PC-9 (cell line): ENCODE measurements around the gene GLS. TPM values are rescaled to one million over a fixed set of nuclear protein-coding genes. Genes with fewer than 3 reads are reported as not detected.

Source experiments
- BruUV-seq: library from RNA; stranded (reverse); fragments of 400-500 nt; replicated peaks from 2 replicates; lab custom pipeline; 2021; lab: Mats Ljungman, UMichigan
- CTCF ChIA-PET: fragments of 300-600 bp; sonication (Branson Sonifier 250); formaldehyde crosslinking; loops from one replicate; lab custom pipeline; 2022; ENCODE audit warnings: antibody characterized with exemption; lab: Charles Lee
- POLR2A ChIA-PET: fragments of 300-600 bp; sonication (Branson Sonifier 250); formaldehyde crosslinking; loops from one replicate; lab custom pipeline; 2022; ENCODE audit warnings: antibody characterized with exemption; ENCODE audit not compliant: unreplicated experiment; lab: Charles Lee
- DNase-seq, 2 experiments: peaks; one replicate each; pipeline versions ENCODE4 v3.0.0 to v3.0.0-alpha.2; 2015 to 2022; ENCODE audit warnings: mixed read lengths in 1 of 2
- H2AFZ ChIP-seq: fragments of 200-600 bp; sonication (generic); 2 replicates; pipeline ENCODE4 v1.8.1; 2017; ENCODE audit warnings: antibody characterized with exemption
- H3F3A ChIP-seq: fragments of 200-600 bp; sonication (generic); 2 replicates; pipeline ENCODE4 v1.8.1; 2017; ENCODE audit warnings: antibody characterized with exemption, mild to moderate bottlenecking, low read depth; ENCODE audit not compliant: insufficient read depth
- H3K27ac ChIP-seq: fragments of 200-600 bp; sonication (generic); 2 replicates; pipeline ENCODE4 v1.6.1; 2016; ENCODE audit warnings: mixed run types
- H3K27me3 ChIP-seq: fragments of 200-600 bp; sonication (generic); 2 replicates; pipeline ENCODE4 v1.6.1; 2016; ENCODE audit warnings: low read depth, mixed run types; ENCODE audit not compliant: insufficient read depth
- H3K36me3 ChIP-seq: fragments of 200-600 bp; sonication (generic); 2 replicates; pipeline ENCODE4 v1.6.1; 2016; ENCODE audit warnings: low read depth, mixed run types
- H3K4me1 ChIP-seq: fragments of 200-600 bp; sonication (generic); replicated peaks from 2 replicates; pipeline ENCODE4 v1.6.1; 2016; ENCODE audit warnings: mixed run types; ENCODE audit not compliant: insufficient read depth
- H3K4me2 ChIP-seq: fragments of 200-600 bp; sonication (generic); 2 replicates; pipeline ENCODE4 v1.6.1; 2017; ENCODE audit warnings: mixed run types
- H3K4me3 ChIP-seq: fragments of 200-600 bp; sonication (generic); 2 replicates; pipeline ENCODE4 v1.6.1; 2016; ENCODE audit warnings: mixed run types
- H3K79me2 ChIP-seq: fragments of 200-600 bp; sonication (generic); 2 replicates; pipeline ENCODE4 v1.6.1; 2017; ENCODE audit warnings: low read depth, mixed run types
- H3K9me2 ChIP-seq: fragments of 200-600 bp; sonication (generic); 2 replicates; pipeline ENCODE4 v1.8.1; 2017; ENCODE audit warnings: mild to moderate bottlenecking; ENCODE audit not compliant: insufficient read depth
- H3K9me3 ChIP-seq: fragments of 200-600 bp; sonication (generic); 2 replicates; pipeline ENCODE4 v1.8.1; 2016; ENCODE audit warnings: low read depth; ENCODE audit not compliant: insufficient read depth
- H4K20me1 ChIP-seq: fragments of 200-600 bp; sonication (generic); 2 replicates; pipeline ENCODE4 v1.8.1; 2017; ENCODE audit not compliant: insufficient read depth
- EZH2 ChIP-seq: fragments of 200-600 bp; sonication (generic); IDR thresholded peaks from 2 replicates; pipeline ENCODE4 v1.8.0; 2017; ENCODE audit warnings: antibody characterized with exemption, low read depth
- intact Hi-C: fragments of 100-400 bp; cut with micrococcal nuclease; formaldehyde crosslinking; loops from one replicate; pipeline ENCODE4 v1.10.0; 2022; ENCODE audit not compliant: unreplicated experiment
- total RNA-seq: library from RNA; stranded (reverse); gene quantifications from 2 replicates; pipeline ENCODE4 v1.2.3, GENCODE V29; 2021
- TF ChIP-seq, protein P1 (sequence below): fragments of 200-600 bp; sonication (generic); conservative IDR thresholded peaks from 2 replicates; pipeline ENCODE4 v1.6.1; 2017; ENCODE audit warnings: mixed run types, antibody characterized with exemption, mild to moderate bottlenecking, moderate library complexity

Gene GLS
- total RNA-seq, 1 experiment from 2014 or later, result 68.5 TPM

DNA sequence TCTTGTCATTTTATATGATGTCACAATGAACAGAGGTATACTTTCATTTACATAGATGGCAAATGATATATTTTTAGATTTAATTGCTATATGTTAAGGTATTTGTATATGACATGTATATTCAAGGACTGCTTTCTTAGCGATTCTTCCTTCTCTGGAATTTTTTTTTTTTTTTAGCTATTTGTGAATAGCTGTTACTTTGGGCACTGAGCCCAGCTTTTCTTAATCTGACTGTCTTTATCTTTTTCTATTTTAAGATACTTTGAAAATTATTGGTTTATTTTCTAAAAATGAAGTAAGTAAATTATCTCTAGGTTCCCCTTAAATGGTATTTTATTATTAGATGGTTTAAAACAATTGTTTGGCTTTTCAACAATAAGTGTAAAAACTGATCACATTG lies 4.0 kb upstream of the GLS start:
- Histone ChIP-seq H3K4me1 (peaks cover 5% of the 10 kb centered on the region; the same call in 1 of the 2 replicates), H3K9me2 (no peaks in the 10 kb centered on the region), H3F3A (no peaks in the 10 kb centered on the region; the same call in 1 of the 2 replicates), H3K27me3 (no peaks in the 10 kb centered on the region), H3K36me3 (no peaks in the 10 kb centered on the region), H3K27ac (no peak overlapping the region), H3K79me2 (peaks cover 6% of the 10 kb centered on the region), H3K9me3 (no peaks in the 10 kb centered on the region), H4K20me1 (no peaks in the 10 kb centered on the region), H2AFZ (no peak overlapping the region), H3K4me2 (no peak overlapping the region), H3K4me3 (no peak overlapping the region)
- ChIA-PET POLR2A (no interaction called here), CTCF (no interaction called here)
- DNase-seq, result no peak
- BruUV-seq, result no TSS peak
- intact Hi-C loops, result no loop called here
- TF ChIP-seq EZH2, result no peak
- TF ChIP-seq, protein P1, sequence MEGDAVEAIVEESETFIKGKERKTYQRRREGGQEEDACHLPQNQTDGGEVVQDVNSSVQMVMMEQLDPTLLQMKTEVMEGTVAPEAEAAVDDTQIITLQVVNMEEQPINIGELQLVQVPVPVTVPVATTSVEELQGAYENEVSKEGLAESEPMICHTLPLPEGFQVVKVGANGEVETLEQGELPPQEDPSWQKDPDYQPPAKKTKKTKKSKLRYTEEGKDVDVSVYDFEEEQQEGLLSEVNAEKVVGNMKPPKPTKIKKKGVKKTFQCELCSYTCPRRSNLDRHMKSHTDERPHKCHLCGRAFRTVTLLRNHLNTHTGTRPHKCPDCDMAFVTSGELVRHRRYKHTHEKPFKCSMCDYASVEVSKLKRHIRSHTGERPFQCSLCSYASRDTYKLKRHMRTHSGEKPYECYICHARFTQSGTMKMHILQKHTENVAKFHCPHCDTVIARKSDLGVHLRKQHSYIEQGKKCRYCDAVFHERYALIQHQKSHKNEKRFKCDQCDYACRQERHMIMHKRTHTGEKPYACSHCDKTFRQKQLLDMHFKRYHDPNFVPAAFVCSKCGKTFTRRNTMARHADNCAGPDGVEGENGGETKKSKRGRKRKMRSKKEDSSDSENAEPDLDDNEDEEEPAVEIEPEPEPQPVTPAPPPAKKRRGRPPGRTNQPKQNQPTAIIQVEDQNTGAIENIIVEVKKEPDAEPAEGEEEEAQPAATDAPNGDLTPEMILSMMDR, result no peak

DNA sequence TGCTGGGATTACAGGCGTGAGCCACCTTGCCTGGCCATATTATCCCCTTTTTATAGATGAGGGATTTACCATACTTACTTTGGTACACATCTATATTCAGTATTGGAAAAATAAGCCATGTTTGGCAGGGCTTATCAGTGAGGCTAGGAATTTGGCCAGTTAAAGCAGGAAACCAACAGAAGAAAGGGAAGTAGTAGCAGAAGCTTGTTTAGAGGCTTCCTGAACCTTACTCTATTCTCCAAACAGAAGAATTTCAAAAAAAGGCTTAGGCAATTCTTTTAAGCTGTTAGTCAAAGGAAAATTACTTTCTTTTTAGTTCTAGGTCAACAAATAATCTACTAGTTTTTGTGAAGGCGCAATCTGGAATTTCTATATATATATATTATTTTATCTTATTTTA lies 3.2 kb upstream of the GLS start:
- BruUV-seq, result no TSS peak
- Histone ChIP-seq H3F3A (peaks cover 2% of the 10 kb centered on the region; the same call in 1 of the 2 replicates), H3K4me3 (no peak overlapping the region), H3K9me2 (no peaks in the 10 kb centered on the region), H3K9me3 (no peaks in the 10 kb centered on the region), H2AFZ (no peak overlapping the region), H3K4me1 (peaks cover 5% of the 10 kb centered on the region; the same call in 1 of the 2 replicates), H3K27me3 (no peaks in the 10 kb centered on the region), H3K36me3 (no peaks in the 10 kb centered on the region), H4K20me1 (peaks cover 2% of the 10 kb centered on the region; the same call in 1 of the 2 replicates), H3K27ac (no peak overlapping the region), H3K79me2 (peaks cover 14% of the 10 kb centered on the region), H3K4me2 (no peak overlapping the region)
- ChIA-PET POLR2A (interaction anchor here (0.5 kb wide), 1 partner anchor 1374 kb away, joined by 3 read pairs; no protein-coding TSS in a partner anchor), CTCF (no interaction called here)
- intact Hi-C loops, result no loop called here
- DNase-seq, result no peak
- TF ChIP-seq, protein P1, result no peak

DNA sequence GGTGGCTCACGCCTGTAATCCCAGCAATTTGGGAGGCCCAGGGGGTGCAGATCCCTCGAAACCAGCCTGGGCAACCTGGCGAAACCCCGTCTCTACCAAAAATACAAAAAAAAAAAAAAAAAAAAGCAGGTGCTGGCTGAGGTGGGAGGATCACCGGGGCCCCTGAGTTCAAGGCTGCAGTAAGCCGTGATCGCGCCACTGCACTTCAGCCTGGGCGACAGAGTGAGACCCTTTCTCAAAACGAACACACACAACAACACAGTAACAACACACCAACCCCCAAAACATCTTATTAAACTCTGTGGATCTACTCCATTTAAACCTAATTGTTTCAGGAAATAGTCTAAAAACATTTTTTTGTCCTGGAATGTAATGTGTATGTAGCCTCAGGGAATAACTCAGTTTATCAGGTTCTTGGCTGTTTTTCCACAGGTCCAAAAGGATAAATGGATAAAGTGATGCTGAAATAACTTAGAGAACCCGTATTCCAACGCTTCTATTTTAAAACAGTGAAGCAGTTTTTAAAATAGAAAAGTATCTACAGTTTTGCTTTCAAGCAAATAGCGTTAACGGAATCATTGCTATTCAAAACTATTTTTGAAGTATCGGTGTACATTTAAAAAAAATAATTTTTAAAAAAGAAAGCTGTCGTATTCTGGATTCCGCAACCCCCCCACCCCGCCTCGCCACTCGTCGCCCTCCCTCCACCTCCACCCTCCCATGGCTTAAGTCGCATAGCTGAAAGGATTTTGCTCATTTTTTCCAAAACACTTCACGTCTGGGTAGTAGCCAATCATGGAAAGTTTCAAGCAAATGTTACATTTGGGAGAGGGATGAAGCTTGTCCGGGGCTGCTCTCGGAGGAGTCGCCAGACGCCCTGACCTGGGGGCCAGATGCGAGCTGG lies 895 bp upstream of the GLS start:
- H3K4me3 ChIP-seq, result peak overlapping the region; percentile 93; the same call in 1 of the 2 replicates
- peak overlapping the region; percentile 67 for H3K27ac ChIP-seq
- H3K4me1 ChIP-seq, result peaks cover 23% of the 10 kb centered on the region
- CTCF ChIA-PET, result no interaction called here
- no peak for DNase-seq
- no peaks in the 10 kb centered on the region for H3K27me3 ChIP-seq
- POLR2A ChIA-PET, result interaction anchor here (0.5 to 1.1 kb wide), 2 partner anchors 20 to 80 kb away, joined by 4 to 12 read pairs; no protein-coding TSS in a partner anchor
- BruUV-seq, result TSS peak; percentile 56
- TF ChIP-seq, protein P1, result no peak
- no peak for TF ChIP-seq EZH2
- peak overlapping the region; percentile 90 for H2AFZ ChIP-seq
- H3F3A ChIP-seq, result peaks cover 6% of the 10 kb centered on the region; the same call in 1 of the 2 replicates
- intact Hi-C loops, result loop anchor here (1.0 to 2.0 kb wide), 2 partner anchors 41 to 101 kb away; no protein-coding TSS in a partner anchor
- H3K36me3 ChIP-seq, result no peaks in the 10 kb centered on the region; the same call in none of the 2 replicates
- H4K20me1 ChIP-seq, result peaks cover 13% of the 10 kb centered on the region
- no peaks in the 10 kb centered on the region for H3K9me2 ChIP-seq
- peaks cover 36% of the 10 kb centered on the region for H3K79me2 ChIP-seq
- H3K4me2 ChIP-seq, result peak overlapping the region; percentile 90
- no peaks in the 10 kb centered on the region for H3K9me3 ChIP-seq
